ENCODE results near the gene PAX9.

Gene PAX9

DNA sequence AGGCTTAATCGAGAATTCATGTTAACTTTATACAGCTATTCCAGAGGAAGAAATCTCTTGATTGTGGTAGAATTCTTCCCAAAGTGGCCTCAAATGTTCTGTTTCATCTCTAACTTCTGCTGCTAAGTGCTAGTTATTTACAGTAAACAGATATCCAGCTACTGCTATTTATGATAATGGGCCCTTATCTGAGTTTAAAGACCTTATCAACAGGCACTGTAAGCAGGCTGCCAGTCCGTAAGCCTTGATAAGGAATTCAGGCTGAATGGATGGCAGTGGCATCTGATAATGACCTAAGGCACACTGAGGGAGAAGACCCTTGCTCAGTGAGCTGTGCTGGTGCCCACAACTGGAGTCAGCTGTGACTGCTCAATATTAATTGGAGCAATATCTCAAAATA lies 59.0 kb downstream of the PAX9 start:
- TF ChIP-seq, protein P1, sequence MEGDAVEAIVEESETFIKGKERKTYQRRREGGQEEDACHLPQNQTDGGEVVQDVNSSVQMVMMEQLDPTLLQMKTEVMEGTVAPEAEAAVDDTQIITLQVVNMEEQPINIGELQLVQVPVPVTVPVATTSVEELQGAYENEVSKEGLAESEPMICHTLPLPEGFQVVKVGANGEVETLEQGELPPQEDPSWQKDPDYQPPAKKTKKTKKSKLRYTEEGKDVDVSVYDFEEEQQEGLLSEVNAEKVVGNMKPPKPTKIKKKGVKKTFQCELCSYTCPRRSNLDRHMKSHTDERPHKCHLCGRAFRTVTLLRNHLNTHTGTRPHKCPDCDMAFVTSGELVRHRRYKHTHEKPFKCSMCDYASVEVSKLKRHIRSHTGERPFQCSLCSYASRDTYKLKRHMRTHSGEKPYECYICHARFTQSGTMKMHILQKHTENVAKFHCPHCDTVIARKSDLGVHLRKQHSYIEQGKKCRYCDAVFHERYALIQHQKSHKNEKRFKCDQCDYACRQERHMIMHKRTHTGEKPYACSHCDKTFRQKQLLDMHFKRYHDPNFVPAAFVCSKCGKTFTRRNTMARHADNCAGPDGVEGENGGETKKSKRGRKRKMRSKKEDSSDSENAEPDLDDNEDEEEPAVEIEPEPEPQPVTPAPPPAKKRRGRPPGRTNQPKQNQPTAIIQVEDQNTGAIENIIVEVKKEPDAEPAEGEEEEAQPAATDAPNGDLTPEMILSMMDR (IDR thresholded peaks at IDR 0.05; ENCODE audit: extremely low read depth, missing control alignments): no peak
- DNase-seq (ENCODE audit: low spot score): no peak

GRCh38 chr14:36721877-36722276 lies 60.2 kb downstream of the PAX9 start:
- DNase-seq (ENCODE audit: low spot score): no peak
- TF ChIP-seq, protein P1 (IDR thresholded peaks at IDR 0.05; ENCODE audit: extremely low read depth, missing control alignments): no peak

DNA sequence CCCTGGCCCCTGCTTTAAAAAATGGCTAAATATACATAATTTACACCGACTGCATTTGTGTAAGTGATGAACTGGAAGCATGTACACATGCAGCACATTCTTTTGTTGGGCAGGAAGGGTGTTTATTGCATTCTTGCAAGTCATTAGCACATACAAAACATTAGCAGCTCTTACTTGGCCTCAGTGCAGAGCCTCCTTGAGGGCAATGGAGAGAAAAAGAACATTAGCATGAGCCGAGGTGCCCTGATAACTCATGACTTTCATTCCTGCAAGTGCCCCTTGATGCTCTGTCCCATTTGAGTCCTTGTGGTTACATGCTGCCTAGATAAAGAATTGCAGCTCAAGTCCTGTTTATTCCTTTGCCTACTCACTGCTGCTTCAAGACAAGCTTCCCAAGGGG lies 61.9 kb downstream of the PAX9 start:
- TF ChIP-seq, protein P1 (IDR thresholded peaks at IDR 0.05; ENCODE audit: extremely low read depth, missing control alignments): no peak
- no peak for DNase-seq (ENCODE audit: low spot score)

DNA sequence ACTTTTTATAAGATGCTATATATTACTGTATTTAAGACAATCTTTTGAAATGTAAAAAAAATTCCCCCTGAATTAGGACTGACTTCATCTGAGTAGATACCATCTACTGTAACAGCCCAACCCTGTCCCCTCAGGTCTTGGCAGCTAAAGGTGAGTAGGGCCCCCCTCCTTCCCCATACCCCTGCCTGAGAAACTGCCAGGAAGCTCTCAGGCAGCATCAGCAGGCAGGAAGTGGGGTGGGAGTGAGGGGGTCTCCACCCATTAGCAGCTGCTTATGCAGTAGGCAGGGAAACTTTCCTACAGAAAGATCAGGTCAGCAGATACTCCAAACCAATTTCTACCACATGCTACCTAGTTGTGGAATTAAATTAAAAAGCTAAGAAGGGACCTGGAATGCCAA lies 62.5 kb downstream of the PAX9 start:
- TF ChIP-seq, protein P1 (IDR thresholded peaks at IDR 0.05; ENCODE audit: extremely low read depth, missing control alignments): no peak
- DNase-seq (ENCODE audit: low spot score): no peak

DNA sequence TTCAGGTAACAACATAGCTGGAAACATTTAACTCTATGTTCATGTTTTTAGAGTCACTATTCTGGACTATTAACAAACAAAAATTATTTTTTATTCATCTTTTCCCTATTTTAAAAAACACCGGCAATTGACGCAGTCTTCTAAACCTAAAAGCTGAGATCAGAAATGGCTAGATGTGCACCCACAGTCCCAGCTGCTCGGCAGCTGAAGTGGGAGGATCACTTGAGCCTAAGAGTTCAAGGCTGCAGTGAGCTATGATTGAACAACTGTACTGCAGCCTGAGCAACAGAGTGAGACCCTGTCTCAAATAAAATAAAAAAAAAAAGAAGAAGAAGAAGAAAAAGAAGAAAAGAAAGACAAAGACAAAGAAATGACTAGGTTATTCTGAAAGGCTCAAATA lies 64.5 kb downstream of the PAX9 start:
- no peak for DNase-seq (ENCODE audit: low spot score)
- TF ChIP-seq, protein P1 (IDR thresholded peaks at IDR 0.05; ENCODE audit: extremely low read depth, missing control alignments): no peak
